HG03108 (cell line): ENCODE data around the gene STUM.

ENCODE experiments used
- ATAC-seq: cut with Tn5 transposase; IDR thresholded peaks from one replicate; pipeline ENCODE4 v1.9.1; 2021; ENCODE audit warnings: moderate library complexity; ENCODE audit not compliant: unreplicated experiment

The STUM gene

GRCh38 chr1:226619031-226619430, 70.5 kb downstream of the STUM start:
- ATAC-seq, result no peak

GRCh38 chr1:226622012-226622411, 73.4 kb downstream of the STUM start:
- no peak for ATAC-seq

GRCh38 chr1:226624526-226624925, 76.0 kb downstream of the STUM start:
- no peak for ATAC-seq

GRCh38 chr1:226625326-226625725, 76.8 kb downstream of the STUM start:
- ATAC-seq, result no peak

- no peak for ATAC-seq
Observed at GRCh38 chr1:226625832-226626576, 77.4 kb downstream of the STUM start.

- no peak for ATAC-seq
Observed at GRCh38 chr1:226626577-226626956, 78.0 kb downstream of the STUM start.

GRCh38 chr1:226627050-226627755, 78.6 kb downstream of the STUM start:
- no peak for ATAC-seq

- no peak for ATAC-seq
Observed at GRCh38 chr1:226627924-226628611, 79.5 kb downstream of the STUM start.

GRCh38 chr1:226628612-226629155, 80.1 kb downstream of the STUM start:
- ATAC-seq, result no peak

- no peak for ATAC-seq
Observed at GRCh38 chr1:226629210-226629895, 80.8 kb downstream of the STUM start.

GRCh38 chr1:226629896-226630550, 81.5 kb downstream of the STUM start:
- ATAC-seq, result no peak

GRCh38 chr1:226630592-226630991, 82.0 kb downstream of the STUM start:
- no peak for ATAC-seq

- no peak for ATAC-seq
Observed at GRCh38 chr1:226631229-226632000, 82.9 kb downstream of the STUM start.

GRCh38 chr1:226632169-226632879, 83.8 kb downstream of the STUM start:
- no peak for ATAC-seq

GRCh38 chr1:226632922-226633351, 84.4 kb downstream of the STUM start:
- ATAC-seq, result no peak

- no peak for ATAC-seq
Observed at GRCh38 chr1:226633541-226634165, 85.1 kb downstream of the STUM start.

- peak; percentile 64 for ATAC-seq
Observed at GRCh38 chr1:226634166-226634588, 85.6 kb downstream of the STUM start.

- ATAC-seq, result no peak
Observed at GRCh38 chr1:226634611-226635246, 86.2 kb downstream of the STUM start.
